Testis (tissue), 3 donors: ENCODE measurements around the gene COL5A2. TPM values are rescaled to one million over a fixed set of nuclear protein-coding genes. Genes with fewer than 3 reads are reported as not detected.
A peak's percentile ranks its signal among the peaks of the same experiment; 100 is the strongest.

Source experiments
- DNase-seq: peaks from one replicate; pipeline ENCODE4 v3.0.0-alpha.2; 2019
- H3K27ac ChIP-seq, 2 donors: fragments of 200-600 bp; sonication (generic); one replicate each; pipeline ENCODE4 v1.5.1; 2019
- H3K27me3 ChIP-seq: fragments of 200-600 bp; sonication (generic); one replicate; pipeline ENCODE4 v1.5.1; 2019
- H3K36me3 ChIP-seq: fragments of 200-600 bp; sonication (generic); one replicate; pipeline ENCODE4 v1.5.1; 2017; ENCODE audit warnings: low read depth; ENCODE audit errors: missing control alignments
- H3K4me1 ChIP-seq: fragments of 200-600 bp; sonication (generic); one replicate; pipeline ENCODE4 v1.5.1; 2019
- H3K4me3 ChIP-seq, 2 donors: fragments of 200-600 bp; sonication (generic); one replicate each; pipeline ENCODE4 v1.5.1; 2017 to 2019
- H3K9me3 ChIP-seq: fragments of 200-600 bp; sonication (generic); one replicate; pipeline ENCODE4 v1.5.1; 2017
- CTCF ChIP-seq, 3 experiments: fragments of 450-650 bp in 2 of 3; fragments of 200-600 bp in 1 of 3; sonication (generic) in 1 of 3; IDR thresholded peaks; one replicate each; pipeline ENCODE4 v1.5.1; 2016 to 2019; ENCODE audit warnings: antibody characterized with exemption in 3 of 3, mild to moderate bottlenecking in 2 of 3, moderate library complexity in 1 of 3
- POLR2A ChIP-seq: fragments of 450-650 bp; IDR thresholded peaks from one replicate; pipeline ENCODE4 v1.6.1; 2017; ENCODE audit warnings: antibody characterized with exemption, mild to moderate bottlenecking, moderate library complexity
- WGBS, 2 donors: methylation state at CpG; one replicate each; pipeline ENCODE4 v1.1.5; 2018; 5-methylcytosine and 5-hydroxymethylcytosine counted together
- intact Hi-C: fragments of 100-400 bp; cut with DNase I; formaldehyde crosslinking; loops from one replicate; pipeline ENCODE4 v1.15.1; 2023; ENCODE audit warnings: low total_unique reads
- polyA plus RNA-seq: library from polyadenylated mRNA; stranded (reverse); fragments of 350-450 nt; fragmentation: Illumina TruSeq; extraction: RNeasy Lipid Tissue Mini Kit (QIAGEN cat#74804); gene quantifications from one replicate; pipeline ENCODE4 v1.2.3, GENCODE V29; 2014; ENCODE audit warnings: low read depth, low replicate concordance; ENCODE audit not compliant: insufficient read depth
- total RNA-seq, 2 donors: library from RNA; depleted of rRNA; stranded (reverse); fragments of >200 nt; gene quantifications; one replicate each; pipeline ENCODE4 v1.2.3, GENCODE V29; 2016

The COL5A2 gene
- total and polyA plus RNA-seq, 3 donors from 2014 or later = 12.9 to 24.7 (median 15.7) TPM

- Histone ChIP-seq H3K9me3 (no peaks in the 10 kb centered on the region), H3K27ac (no peak overlapping the region), H3K4me3 (peak overlapping the region; percentile 43 to 52), H3K36me3 (no peaks in the 10 kb centered on the region), H3K27me3 (no peaks in the 10 kb centered on the region), H3K4me1 (no peaks in the 10 kb centered on the region)
- intact Hi-C loops = no loop called here
- no peak for DNase-seq
- TF ChIP-seq CTCF (IDR thresholded peaks at IDR 0.05) = peak in 1 of 3 experiments; percentile 32
- TF ChIP-seq POLR2A = no peak
- WGBS, 2 donors = 21 to 23% methylated on average over 2 of the region's 2 CpGs
Observed at GRCh38 chr2:189178054-189178453, 1.5 kb downstream of the COL5A2 start.

- H3K4me1 ChIP-seq = no peaks in the 10 kb centered on the region
- TF ChIP-seq POLR2A (no peak), CTCF (IDR thresholded peaks at IDR 0.05) (no peak)
- 78 to 86% methylated on average over 4 of the region's 4 CpGs for WGBS, 2 donors
- DNase-seq = no peak
- H3K27me3 ChIP-seq = no peaks in the 10 kb centered on the region
- no peaks in the 10 kb centered on the region for H3K36me3 ChIP-seq
- no peaks in the 10 kb centered on the region for H3K9me3 ChIP-seq
- H3K4me3 ChIP-seq = peak overlapping the region in 1 of 2 donors; percentile 52
- no peak overlapping the region for H3K27ac ChIP-seq
- intact Hi-C loops = no loop called here
Observed at GRCh38 chr2:189177251-189177840, 2.2 kb downstream of the COL5A2 start.

GRCh38 chr2:189176516-189176915 lies 3.0 kb downstream of the COL5A2 start:
- Histone ChIP-seq H3K27me3 (no peaks in the 10 kb centered on the region), H3K4me3 (no peak overlapping the region), H3K36me3 (no peaks in the 10 kb centered on the region), H3K27ac (no peak overlapping the region), H3K9me3 (no peaks in the 10 kb centered on the region), H3K4me1 (no peaks in the 10 kb centered on the region)
- intact Hi-C loops = no loop called here
- 71 to 73% methylated on average over 3 of the region's 3 CpGs for WGBS, 2 donors
- no peak for DNase-seq
- TF ChIP-seq CTCF (IDR thresholded peaks at IDR 0.05) (no peak), POLR2A (no peak)

- Histone ChIP-seq H3K4me3 (no peak overlapping the region), H3K9me3 (no peaks in the 10 kb centered on the region), H3K27me3 (no peaks in the 10 kb centered on the region), H3K4me1 (no peaks in the 10 kb centered on the region), H3K27ac (no peak overlapping the region), H3K36me3 (no peaks in the 10 kb centered on the region)
- DNase-seq = no peak
- WGBS, 2 donors = 77 to 80% methylated on average over 2 of the region's 2 CpGs
- intact Hi-C loops = no loop called here
- TF ChIP-seq CTCF (IDR thresholded peaks at IDR 0.05) = no peak
- no peak for TF ChIP-seq POLR2A
Observed at GRCh38 chr2:189175869-189176433, 3.6 kb downstream of the COL5A2 start.
